ENCODE data around the gene STAB2.

Gene STAB2

DNA sequence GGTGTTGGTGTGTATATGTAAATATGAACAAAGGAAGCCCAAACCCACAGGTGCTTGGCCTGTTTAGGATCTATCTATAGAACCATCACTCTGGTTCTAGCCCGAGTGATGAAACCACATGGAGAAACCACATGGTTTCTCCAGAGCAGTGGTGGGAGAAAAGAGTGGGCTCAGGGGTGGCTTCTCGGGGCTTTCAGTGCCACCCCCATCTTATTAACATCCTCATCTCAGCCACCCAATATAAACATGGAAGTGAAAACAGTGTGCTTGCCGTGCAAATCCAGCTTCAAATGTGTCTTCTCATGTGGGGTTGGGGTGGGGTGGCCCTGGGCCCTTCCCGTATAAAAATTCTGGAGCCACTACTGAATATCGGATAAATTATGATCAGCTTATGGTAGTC lies 109.0 kb downstream of the STAB2 start:
- no peak for DNase-seq (ENCODE audit: low read depth in 2 of 2)

DNA sequence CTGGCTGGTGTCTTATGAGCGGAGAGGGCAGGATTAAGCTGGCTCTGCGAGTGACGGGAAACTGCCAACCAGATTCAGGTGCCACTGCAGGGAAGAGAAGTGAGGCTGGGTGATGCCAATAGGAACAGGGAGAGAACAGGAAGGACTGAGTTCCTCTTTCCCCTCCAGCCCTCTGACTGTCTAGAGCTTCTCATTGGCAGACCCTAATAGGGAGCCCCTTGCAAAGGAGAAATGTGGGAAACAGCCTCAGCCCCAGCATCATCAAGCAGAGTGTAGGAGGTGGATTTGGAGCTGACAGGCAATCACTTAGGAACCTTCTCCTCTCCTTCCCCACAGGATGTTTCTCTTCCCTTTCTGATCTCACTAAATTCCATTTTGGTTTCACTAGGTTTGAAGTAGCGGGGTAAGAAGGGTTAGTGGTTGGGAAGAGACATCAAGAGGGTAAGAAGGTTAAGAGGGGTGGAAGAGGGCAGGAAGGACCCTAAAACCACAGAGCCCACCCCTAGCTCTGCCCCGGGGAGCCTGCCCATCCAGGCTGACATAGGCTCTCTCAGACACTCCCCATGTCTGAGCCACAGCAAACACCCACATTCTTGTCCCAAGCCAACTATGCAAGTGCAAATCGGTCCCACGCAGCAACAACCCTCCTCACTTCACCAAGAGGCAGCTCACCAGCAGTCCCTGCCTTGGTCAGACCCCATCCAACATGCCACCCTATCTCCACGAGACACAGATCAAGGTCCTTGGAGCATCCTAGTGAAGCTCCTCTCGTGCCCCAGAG lies 111.1 kb downstream of the STAB2 start:
- DNase-seq (ENCODE audit: low read depth in 2 of 2) = no peak

DNA sequence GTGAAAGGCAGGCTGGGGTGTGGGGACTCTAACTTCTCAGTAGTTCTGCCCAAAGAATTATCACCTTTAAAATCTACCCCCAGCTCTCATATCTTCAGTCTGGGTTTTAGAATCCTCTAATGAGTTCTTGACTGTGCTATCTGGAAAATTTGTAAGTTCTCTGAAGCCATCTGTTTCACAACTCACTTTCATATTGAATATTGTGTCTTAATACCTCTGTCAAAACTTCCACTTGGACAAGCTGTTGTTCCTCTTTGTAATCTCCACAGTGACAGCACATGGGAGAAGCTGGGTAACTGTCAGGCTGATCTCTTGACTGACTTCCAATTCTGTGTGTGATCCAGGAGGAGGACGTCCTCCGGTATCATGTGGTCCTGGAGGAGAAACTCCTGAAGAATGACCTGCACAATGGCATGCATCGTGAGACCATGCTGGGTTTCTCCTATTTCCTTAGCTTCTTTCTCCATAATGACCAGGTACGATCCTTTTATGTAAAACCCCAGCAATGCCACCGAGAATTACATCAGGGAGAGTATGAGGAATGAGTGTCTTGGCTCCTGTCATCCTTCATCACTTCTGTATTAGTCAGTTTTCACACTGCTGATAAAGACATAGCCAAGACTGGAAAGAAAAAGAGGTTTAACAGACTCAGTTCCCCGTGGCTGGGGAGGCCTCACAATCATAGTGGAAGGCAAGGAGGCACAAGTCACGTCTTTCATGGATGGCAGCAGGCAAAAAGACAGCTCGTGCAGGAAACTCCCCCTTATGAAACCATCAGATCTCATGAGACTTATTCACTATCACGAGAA lies 111.9 kb downstream of the STAB2 start:
- no peak for DNase-seq (ENCODE audit: low read depth in 2 of 2)

DNA sequence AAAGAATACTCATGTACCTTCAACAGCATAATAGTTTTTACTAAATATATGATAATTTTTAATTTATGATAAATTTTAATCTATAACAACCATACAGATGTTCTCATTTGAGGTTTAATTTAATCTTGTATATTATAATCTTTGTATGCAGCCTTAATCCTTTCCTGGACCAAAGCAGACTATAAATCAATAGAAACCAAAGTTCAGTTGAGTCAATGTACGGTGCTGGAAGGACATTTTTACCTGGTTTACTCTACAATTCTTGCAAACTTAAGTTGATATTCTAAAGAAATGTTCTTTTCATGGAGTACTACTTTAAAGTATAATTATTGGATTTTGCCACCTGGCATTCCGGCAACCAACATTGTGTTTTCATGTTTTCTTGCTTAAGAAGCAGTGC lies 118.0 kb downstream of the STAB2 start:
- no peak for DNase-seq (ENCODE audit: low read depth in 2 of 2)

DNA sequence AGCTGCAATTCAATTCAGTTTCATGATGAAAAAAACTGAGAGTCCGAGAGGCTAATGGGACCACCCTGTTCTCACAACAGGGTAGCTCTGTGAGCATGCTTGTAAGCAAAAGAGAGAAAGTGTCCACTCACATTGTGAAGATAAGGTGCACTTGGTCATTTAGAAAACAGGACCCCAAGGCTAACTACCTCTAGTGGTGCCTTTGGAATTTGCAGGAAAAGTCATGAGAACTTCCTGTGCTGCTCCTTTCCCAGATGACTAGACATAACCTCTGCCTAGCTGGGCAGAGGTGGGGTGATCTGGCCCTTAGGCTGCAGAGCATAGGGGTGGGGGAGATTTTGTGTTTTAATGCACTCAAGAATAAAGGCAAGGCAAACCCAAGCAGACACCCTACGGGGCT lies 118.9 kb downstream of the STAB2 start:
- no peak for DNase-seq (ENCODE audit: low read depth in 2 of 2)

DNA sequence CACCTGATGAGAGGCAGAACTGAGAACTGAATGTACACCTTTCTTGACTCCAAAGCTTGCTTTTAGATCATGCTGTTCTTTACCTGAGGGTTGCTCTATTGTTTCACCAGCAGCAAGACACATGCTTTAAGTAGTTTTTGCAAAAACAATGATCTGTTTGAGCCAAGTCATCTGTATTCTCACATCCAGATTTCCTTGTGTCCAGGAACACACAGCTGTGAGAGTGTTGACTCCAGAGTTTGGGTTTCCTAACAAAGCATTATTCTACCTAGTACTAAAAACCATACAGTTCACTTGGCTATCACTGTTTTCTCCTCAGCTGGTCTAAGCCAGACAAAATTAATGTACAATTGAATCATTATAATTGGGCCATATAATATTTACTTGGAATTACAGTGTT lies 120.4 kb downstream of the STAB2 start:
- no peak for DNase-seq (ENCODE audit: low read depth in 2 of 2)

DNA sequence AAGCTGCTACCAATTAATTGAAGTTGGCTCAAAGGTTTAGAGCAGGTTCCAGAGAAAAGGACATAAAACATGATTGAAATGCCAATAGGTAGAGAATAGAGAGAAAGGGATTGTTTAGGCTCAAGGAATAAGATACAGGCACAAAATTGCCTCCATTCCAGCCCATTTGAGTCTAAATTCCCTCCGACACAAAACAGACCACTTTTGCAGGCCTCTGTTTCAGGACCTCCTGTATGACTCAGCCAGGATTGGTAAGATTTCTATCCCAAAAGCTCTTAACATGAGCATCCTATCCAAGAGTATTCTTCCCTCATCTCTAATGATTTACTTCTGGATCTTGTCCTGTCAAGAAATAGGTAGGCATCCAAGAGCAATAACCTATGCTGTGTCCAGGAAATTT lies 123.5 kb downstream of the STAB2 start:
- DNase-seq (ENCODE audit: low read depth in 2 of 2) = no peak

DNA sequence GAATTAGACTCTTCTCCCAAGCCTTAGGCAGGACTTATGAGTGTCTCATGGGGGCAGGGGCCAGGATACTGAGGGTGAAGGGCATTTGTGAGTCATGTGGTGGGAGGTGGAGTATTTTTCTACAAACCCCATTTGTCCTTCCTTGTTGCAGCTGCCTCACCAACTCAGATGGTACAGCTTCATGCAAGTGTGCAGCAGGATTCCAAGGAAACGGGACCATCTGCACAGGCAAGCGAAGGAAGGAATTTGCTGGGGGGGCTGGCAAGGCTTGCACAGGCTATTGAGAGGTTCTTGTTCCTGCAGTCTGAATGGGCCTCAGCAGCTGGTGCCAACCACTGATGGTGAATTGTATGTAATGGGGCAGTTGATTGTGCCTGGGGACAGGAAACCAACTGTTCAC lies 125.1 kb downstream of the STAB2 start:
- DNase-seq (ENCODE audit: low read depth in 2 of 2) = no peak

DNA sequence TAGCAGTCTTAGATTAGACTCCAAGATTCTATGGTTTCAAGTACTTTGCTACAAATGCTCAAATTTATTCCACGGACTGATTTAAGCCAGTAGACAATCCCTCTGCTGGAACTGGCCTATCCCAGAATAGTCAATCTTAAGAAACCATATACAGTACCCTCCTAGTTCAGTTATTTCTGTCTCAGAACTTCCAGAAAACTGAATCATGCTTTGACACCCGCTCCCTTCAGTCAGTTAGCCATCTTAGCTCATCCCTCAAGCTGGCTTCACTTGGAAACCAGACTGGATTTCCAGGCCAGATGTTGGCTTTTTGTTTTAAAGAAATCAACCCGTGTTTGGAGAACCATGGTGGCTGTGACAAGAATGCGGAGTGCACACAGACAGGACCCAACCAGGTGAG lies 128.4 kb downstream of the STAB2 start:
- DNase-seq (ENCODE audit: low read depth in 2 of 2) = no peak

DNA sequence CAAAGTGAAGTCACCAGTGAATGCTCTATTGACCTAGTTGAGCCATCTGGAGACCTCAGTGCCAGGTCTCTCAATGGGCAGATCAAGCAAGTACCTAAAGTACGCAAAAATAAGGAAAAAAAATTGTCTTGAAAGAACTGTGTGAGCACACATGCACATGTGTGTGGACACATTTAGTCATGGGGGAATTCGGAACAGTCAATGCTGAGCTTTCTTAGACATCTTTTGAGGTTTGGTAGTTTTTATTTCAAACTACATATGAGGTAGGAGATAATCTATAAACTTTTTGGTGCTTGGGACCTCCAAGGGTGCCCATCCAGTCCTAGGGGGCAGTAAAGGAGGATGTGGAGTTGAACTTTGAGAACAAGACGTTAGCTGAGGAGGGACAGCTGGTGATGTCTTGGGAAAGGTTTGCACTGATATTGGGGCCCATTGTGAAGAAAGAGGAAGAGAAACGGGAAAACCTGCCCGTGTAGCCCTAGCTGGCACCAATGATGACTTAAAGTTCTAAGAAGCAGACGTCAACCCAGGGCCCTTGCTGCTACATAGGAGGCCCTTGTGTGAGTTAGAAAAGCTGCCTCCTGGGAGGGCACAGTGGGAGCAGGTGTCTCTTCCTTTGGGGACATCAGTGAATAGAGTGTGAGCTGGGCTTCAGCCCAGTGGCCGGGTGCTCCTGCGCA lies 129.6 kb downstream of the STAB2 start:
- no peak for DNase-seq (ENCODE audit: low read depth in 2 of 2)

DNA sequence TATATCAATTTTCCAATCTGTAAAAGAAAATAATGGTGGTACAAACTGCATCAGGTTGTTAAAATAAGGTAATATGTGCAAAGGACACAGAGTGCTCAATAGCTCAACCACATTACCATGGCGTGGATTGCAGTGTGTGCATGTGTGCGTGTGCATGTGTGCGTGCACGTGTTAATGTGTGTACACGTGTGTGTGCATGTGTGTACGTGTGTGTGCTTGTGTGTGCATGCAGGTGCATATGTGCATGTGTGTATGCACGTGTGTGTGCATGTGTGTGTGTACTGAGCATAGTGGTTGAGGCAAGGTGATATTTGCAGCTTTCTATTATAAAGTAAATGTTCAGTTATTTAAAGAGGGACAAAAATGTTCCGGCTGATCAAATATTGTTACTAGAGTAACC lies 138.3 kb downstream of the STAB2 start:
- DNase-seq (ENCODE audit: low read depth in 2 of 2) = no peak

DNA sequence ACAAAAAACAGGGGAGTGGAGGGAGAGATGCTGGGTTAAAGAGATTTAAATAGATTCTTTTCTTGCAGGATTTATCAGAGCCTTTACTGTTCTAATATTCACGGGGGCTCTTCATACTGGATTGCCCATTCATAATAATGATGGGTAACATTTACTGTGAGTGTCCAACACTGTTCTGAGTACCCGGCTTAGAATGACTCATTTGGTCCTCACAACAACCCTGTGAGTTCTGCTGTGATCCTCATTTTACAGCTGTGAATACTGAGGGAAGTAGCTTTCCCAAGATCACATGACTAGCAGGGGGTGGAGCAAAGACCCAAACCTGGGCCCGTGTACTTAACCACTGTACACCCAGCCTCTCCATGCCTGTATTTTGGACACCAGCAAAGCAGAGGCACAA lies 140.6 kb downstream of the STAB2 start:
- DNase-seq (ENCODE audit: low read depth in 2 of 2) = no peak

DNA sequence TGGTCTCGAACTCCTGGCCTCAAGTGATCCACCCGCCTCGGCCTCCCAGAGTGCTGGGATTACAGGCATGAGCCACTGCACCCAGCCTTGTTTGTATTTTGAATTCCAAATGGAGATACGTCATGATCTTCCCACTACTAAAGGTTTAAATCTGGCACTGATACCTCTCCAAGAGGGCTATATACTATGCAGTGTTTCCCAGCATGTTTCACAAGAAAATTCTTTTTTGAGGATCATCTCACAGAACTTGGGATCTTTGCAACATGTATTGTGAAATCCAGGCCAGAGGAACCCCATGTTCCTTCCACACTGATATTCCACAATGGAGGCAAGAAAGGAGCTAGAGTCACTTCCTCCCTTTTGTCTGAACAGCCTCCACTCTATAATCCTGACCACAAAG lies 141.2 kb downstream of the STAB2 start:
- no peak for DNase-seq (ENCODE audit: low read depth in 2 of 2)

DNA sequence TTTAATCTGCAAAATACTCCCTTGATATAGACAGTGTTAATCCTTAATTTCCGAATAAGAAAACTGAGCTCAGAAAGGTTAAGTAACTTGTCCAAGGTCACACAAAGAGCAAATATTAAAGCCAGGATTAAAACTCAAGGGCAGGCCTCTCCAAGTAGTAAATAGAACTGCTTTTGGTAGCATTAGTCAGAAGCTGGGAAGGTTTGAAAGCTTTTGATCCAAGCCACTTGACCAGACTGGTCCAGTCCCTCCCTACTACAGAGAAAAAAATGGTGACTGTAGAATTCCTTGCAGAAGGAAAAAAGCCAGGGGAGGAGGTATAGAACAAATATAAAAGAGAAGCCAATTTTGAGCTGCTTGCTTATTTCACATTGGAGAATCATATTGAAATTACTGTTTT lies 142.4 kb downstream of the STAB2 start:
- no peak for DNase-seq (ENCODE audit: low read depth in 2 of 2)

DNA sequence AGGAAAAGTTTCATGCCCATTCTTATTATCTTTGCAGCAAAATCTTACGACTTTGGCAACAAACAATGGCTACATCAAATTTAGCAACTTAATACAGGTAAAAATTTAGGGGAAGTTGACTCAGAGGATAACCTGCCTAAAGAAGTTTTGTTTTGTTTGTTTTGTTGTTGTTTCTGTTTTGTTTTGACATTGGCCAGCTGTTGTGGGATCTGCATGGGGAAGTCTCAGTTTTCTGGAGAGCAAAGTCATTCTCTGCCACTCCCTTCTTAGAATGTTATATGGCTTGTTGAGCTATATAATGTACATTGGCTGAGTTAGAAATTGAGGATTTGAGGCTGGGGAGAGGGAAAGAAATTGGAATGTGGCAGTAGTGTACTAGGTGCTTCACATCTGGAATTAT lies 144.5 kb downstream of the STAB2 start:
- no peak for DNase-seq (ENCODE audit: low read depth in 2 of 2)

DNA sequence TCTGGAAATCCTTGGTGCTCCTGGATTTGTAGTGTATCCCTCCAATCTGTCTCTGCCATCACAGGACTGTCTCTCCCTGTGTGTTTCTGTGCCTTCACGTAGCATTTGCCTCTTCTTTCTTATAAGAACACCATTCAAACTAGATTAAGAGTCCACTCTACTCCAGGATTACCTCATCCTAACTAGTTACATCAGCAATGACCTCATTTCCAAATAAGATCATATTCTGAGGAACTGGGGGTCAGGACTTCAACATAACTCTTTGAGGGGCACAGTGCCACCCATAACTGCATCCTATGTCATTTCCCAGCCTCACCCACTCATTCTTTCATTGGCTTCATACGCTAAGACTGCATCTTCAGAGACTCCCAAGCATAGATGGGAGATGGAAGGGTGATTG lies 147.8 kb downstream of the STAB2 start:
- no peak for DNase-seq (ENCODE audit: low read depth in 2 of 2)

DNA sequence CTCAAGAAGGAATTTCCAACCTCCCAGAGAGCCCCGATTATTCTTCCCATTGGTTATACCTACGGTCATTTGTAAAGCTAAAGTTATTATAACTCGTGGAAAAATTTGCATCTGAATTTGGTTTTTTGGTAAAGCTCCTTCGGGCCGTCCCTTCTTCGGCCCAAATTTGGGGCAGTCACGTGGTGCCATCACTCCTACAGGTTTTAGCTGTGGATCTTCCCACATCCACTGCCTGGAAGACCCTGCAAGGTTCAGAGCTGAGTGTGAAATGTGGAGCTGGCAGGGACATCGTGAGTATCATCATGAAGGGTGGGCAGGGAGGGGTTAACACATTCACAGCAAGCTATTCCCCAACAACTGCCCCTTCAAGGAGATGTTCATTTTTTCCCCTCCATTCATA lies 148.2 kb downstream of the STAB2 start:
- no peak for DNase-seq (ENCODE audit: low read depth in 2 of 2)

DNA sequence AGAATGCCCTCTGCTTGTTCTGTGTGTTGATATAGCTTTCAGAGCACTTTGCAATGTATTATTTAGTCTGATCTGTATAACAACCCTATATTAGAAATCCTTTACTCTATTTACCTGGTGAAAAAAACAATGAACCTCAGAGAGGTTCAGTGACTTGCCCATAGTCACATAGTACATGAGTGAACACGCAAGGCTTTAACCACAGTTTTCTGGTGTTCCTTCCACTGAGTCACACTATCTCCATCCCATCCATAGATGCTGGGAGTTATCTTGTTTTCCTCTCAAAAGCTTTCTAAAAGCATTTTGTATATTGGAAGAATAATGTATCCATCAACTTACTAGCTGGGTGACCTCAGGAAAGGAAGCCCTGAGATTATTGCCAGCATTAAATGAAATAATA lies 149.5 kb downstream of the STAB2 start:
- no peak for DNase-seq (ENCODE audit: low read depth in 2 of 2)

DNA sequence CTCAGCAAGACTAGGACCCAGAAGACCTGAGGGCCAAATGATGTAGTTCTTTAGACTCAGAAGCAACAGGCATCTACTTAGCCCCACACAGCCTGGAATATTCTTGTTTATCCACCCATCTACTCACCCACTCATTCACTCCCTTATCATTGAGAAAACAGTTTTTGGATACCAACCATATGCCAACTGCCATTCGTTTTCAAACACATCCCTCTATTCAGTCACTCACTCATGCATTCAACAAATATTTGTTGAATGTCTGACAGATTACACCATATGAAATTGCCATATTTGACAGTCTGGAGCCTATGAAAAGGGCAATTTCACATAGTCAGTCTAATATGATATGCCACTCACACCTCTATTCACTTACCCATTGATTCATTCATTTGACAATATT lies 150.8 kb downstream of the STAB2 start:
- no peak for DNase-seq (ENCODE audit: low read depth in 2 of 2)

DNA sequence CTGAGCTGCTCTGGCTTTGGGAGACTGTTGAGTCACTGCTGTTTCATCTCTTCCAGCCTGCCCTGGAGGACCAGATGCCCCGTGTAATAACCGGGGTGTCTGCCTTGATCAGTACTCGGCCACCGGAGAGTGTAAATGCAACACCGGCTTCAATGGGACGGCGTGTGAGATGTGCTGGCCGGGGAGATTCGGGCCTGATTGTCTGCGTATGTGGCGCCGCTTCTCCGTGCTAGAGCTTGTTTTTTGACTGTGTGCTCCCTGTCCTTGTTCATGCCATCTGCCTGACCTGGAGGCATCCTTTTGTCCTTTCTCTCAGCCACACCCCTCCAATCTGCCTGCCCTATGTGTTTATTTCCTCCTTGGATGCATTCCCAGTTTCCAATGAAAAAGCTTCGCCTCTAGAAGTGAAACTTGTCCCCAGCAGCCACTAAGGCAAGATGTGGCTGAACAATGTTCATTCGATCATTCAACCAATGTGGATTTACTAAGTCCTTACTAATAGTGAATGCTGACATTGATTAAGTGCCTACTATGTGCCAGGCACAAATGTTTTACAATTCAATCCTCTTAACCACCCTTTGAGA lies 155.4 kb downstream of the STAB2 start:
- no peak for DNase-seq (ENCODE audit: low read depth in 2 of 2)

DNA sequence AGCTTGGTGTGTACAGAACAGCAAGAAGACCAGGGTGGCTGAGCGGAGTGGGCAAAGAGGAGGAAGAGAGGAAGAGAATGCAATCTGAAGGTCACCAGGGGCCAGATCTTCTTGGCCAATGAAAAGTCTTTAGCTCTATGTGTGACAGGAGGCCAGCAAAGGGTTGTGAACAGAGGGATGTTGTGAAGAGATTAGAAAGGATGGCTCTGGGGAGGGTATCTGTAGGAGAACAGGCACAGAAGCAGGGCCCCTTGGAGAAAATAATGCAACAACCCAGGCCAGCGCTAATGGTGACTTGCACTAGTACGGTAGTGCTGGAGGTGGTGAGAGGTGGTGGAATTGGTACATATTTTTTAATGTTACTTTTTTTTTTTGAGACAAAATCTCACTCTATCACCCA lies 156.7 kb downstream of the STAB2 start:
- DNase-seq (ENCODE audit: low read depth in 2 of 2) = no peak

DNA sequence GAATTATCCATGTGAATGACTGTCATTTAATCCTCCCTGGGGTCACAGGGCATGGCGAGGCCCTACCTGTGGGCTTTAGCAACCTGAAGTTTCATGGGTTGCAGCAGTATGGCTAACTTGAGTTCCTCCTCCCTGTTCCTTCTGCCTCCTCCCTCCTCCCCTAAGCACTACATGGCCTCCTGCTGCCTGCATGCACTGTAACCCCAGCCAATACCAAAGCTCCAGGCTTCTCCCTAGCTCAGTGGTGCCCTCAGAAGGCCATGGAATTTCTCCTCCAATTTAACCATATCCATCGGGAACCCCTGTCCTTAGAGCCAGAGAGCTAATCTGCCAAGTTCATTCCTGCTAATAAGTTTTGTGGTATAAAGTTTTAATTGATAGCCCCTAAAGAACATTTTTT lies 158.9 kb downstream of the STAB2 start:
- no peak for DNase-seq (ENCODE audit: low read depth in 2 of 2)

DNA sequence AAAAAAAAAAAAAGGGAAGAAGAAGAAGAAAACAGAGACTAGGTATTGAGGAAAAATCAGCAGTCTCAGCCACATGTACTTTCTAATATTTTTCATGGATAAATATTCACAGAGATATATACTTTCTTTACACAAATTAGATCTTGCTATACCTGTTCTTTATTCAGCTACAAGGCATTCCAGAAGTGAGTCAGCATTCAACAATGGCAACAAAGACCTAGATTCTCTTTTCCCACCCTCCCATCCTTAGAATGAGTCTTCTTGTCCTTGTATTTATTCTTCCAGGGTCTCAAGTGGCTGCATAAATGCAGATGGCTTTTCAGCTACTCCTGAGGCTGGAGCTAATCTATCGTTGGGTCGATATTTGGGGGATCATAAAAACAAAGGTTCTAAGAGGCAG lies 160.9 kb downstream of the STAB2 start:
- no peak for DNase-seq (ENCODE audit: low read depth in 2 of 2)
